ENCODE results near the gene ZNF621. TPM values are rescaled to one million over a fixed set of nuclear protein-coding genes. Genes with fewer than 3 reads are reported as not detected.

Gene ZNF621
- total RNA-seq, 1 experiment from 2014 or later, result 20.0 TPM

GRCh38 chr3:40497288-40497687 is 27.5 kb upstream of the ZNF621 start:
- ChIA-PET POLR2A (no interaction called here), CTCF (no interaction called here)
- no peaks in the 10 kb centered on the region for H3K27me3 Mint-ChIP-seq (ENCODE audit: low read depth)
- no peaks in the 10 kb centered on the region for H3K36me3 Mint-ChIP-seq
- ATAC-seq (no peak), DNase-seq (ENCODE audit: low spot score) (no peak)
- H3K9me3 Mint-ChIP-seq, result no peaks in the 10 kb centered on the region
- no peak overlapping the region for H3K4me3 Mint-ChIP-seq
- TF ChIP-seq, protein P1, sequence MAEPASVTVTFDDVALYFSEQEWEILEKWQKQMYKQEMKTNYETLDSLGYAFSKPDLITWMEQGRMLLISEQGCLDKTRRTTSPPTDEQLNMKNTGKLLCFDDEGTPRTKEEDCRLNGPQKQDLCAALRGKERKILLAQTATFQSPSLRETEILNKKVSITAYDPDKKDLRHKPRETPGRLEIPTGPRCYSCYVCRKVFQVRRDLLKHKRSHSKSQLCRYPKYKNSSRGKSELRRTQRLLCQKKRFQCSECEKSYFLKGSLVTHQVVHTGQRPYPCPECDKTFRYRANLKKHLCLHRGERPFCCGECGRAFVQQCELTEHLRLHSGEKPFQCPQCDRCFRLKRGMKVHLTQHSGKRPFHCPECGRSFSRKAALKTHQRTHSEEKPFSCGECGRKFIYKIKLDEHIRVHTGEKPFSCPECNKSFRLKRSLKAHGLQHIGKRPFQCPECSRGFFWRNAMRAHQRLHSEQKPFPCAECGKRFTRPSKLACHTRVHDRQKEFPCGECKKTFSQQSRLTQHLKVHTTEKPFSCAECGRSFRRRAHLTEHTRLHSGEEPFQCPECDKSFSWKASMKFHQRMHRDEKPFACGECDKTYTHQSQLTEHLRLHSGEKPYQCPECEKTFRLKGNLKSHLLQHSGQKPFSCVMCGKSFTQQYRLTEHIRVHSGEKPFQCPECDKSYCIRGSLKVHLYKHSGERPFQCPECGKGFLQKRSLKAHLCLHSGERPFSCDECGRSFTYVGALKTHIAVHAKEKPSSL (CRISPR knock-in tag; conservative IDR thresholded peaks at IDR 0.05), result no peak
- TF ChIP-seq CDX4 (CRISPR knock-in tag; IDR thresholded peaks at IDR 0.05; ENCODE audit: borderline replicate concordance) (no peak), KAT7 (CRISPR knock-in tag; IDR thresholded peaks at IDR 0.05; ENCODE audit: borderline replicate concordance) (no peak), MYBL2 (CRISPR knock-in tag; IDR thresholded peaks at IDR 0.05) (no peak), ZNF423 (CRISPR knock-in tag; IDR thresholded peaks at IDR 0.05) (no peak), NFATC4 (CRISPR knock-in tag; IDR thresholded peaks at IDR 0.05) (no peak), TCF7 (CRISPR knock-in tag; IDR thresholded peaks at IDR 0.05; ENCODE audit: low read depth) (no peak), ZNF532 (CRISPR knock-in tag; IDR thresholded peaks at IDR 0.05; ENCODE audit: borderline replicate concordance) (no peak), SMAD4 (CRISPR knock-in tag; IDR thresholded peaks at IDR 0.05) (no peak), RORB (CRISPR knock-in tag; IDR thresholded peaks at IDR 0.05) (no peak), HMGA2 (CRISPR knock-in tag; IDR thresholded peaks at IDR 0.05) (no peak), CBFB (CRISPR knock-in tag; IDR thresholded peaks at IDR 0.05; ENCODE audit: low read depth) (no peak), PRDM15 (CRISPR knock-in tag; IDR thresholded peaks at IDR 0.05) (no peak), RELA (CRISPR knock-in tag; IDR thresholded peaks at IDR 0.05; ENCODE audit: borderline replicate concordance) (no peak), NFYB (CRISPR knock-in tag; conservative IDR thresholded peaks at IDR 0.05; ENCODE audit: low read depth) (no peak), ZNF138 (CRISPR knock-in tag; conservative IDR thresholded peaks at IDR 0.05) (no peak), OVOL2 (CRISPR knock-in tag; IDR thresholded peaks at IDR 0.05; ENCODE audit: borderline replicate concordance) (no peak)
- TF ChIP-seq, protein P2, sequence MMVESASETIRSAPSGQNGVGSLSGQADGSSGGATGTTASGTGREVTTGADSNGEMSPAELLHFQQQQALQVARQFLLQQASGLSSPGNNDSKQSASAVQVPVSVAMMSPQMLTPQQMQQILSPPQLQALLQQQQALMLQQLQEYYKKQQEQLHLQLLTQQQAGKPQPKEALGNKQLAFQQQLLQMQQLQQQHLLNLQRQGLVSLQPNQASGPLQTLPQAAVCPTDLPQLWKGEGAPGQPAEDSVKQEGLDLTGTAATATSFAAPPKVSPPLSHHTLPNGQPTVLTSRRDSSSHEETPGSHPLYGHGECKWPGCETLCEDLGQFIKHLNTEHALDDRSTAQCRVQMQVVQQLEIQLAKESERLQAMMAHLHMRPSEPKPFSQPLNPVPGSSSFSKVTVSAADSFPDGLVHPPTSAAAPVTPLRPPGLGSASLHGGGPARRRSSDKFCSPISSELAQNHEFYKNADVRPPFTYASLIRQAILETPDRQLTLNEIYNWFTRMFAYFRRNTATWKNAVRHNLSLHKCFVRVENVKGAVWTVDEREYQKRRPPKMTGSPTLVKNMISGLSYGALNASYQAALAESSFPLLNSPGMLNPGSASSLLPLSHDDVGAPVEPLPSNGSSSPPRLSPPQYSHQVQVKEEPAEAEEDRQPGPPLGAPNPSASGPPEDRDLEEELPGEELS (CRISPR knock-in tag; IDR thresholded peaks at IDR 0.05), result no peak
- TF ChIP-seq, protein P3, sequence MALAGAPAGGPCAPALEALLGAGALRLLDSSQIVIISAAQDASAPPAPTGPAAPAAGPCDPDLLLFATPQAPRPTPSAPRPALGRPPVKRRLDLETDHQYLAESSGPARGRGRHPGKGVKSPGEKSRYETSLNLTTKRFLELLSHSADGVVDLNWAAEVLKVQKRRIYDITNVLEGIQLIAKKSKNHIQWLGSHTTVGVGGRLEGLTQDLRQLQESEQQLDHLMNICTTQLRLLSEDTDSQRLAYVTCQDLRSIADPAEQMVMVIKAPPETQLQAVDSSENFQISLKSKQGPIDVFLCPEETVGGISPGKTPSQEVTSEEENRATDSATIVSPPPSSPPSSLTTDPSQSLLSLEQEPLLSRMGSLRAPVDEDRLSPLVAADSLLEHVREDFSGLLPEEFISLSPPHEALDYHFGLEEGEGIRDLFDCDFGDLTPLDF (CRISPR knock-in tag; IDR thresholded peaks at IDR 0.05), result no peak
- TF ChIP-seq, protein P4, sequence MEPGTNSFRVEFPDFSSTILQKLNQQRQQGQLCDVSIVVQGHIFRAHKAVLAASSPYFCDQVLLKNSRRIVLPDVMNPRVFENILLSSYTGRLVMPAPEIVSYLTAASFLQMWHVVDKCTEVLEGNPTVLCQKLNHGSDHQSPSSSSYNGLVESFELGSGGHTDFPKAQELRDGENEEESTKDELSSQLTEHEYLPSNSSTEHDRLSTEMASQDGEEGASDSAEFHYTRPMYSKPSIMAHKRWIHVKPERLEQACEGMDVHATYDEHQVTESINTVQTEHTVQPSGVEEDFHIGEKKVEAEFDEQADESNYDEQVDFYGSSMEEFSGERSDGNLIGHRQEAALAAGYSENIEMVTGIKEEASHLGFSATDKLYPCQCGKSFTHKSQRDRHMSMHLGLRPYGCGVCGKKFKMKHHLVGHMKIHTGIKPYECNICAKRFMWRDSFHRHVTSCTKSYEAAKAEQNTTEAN (CRISPR knock-in tag; IDR thresholded peaks at IDR 0.05), result no peak
- H3K4me1 Mint-ChIP-seq, result peaks cover 7% of the 10 kb centered on the region
- no peak overlapping the region for H3K27ac Mint-ChIP-seq
